ENCODE results near the gene NOXO1.
"Not testable (repeated sequence)": the region's sequence is repeated elsewhere in the genome, so short reads cannot be mapped to it uniquely, and the experiment has no call there.

Gene NOXO1

GRCh38 chr16:1981398-1981836, at the start of gene NOXO1:
TSS of gene NOXO1 (minus strand) at chr16:1981469. CDS start at chr16:1981179, 290 bp downstream.
- no peak for DNase-seq

GRCh38 chr16:2030036-2030435, 48.8 kb upstream of the NOXO1 start:
- DNase-seq: no peak

- DNase-seq: no peak
Observed at GRCh38 chr16:2029350-2029749, 48.1 kb upstream of the NOXO1 start.

GRCh38 chr16:2028620-2029220, 47.5 kb upstream of the NOXO1 start:
- DNase-seq: no peak

- DNase-seq: no peak
Observed at GRCh38 chr16:2028146-2028545, 46.9 kb upstream of the NOXO1 start.

GRCh38 chr16:2027024-2028010, 46.0 kb upstream of the NOXO1 start:
- DNase-seq: peak; percentile 26

GRCh38 chr16:2026461-2027023, 45.3 kb upstream of the NOXO1 start, which contains the start of gene NHERF2:
TSS of gene NHERF2 (plus strand) at chr16:2026902. CDS start at chr16:2027006, 104 bp downstream.
- DNase-seq: no peak

- DNase-seq: no peak
Observed at GRCh38 chr16:2025878-2026460, 44.7 kb upstream of the NOXO1 start.

- no peak for DNase-seq
Observed at GRCh38 chr16:2025251-2025650, 44.0 kb upstream of the NOXO1 start.

GRCh38 chr16:2024032-2024420, 42.8 kb upstream of the NOXO1 start:
- DNase-seq: no peak

GRCh38 chr16:2023092-2024031, 42.1 kb upstream of the NOXO1 start:
- DNase-seq: peak; percentile 91

GRCh38 chr16:2022723-2023091, 41.4 kb upstream of the NOXO1 start:
- DNase-seq: no peak

- no peak for DNase-seq
Observed at GRCh38 chr16:2019921-2020831, 38.9 kb upstream of the NOXO1 start.

- DNase-seq: no peak
Observed at GRCh38 chr16:2019518-2019920, 38.2 kb upstream of the NOXO1 start, which contains the start of gene NPW. TSS of gene NPW (plus strand) at chr16:2019785.

GRCh38 chr16:2016407-2016922, 35.2 kb upstream of the NOXO1 start:
- DNase-seq: no peak

- DNase-seq: no peak
Observed at GRCh38 chr16:2015947-2016208, 34.6 kb upstream of the NOXO1 start.

GRCh38 chr16:2015117-2015946, 34.1 kb upstream of the NOXO1 start:
- peak; percentile 50 for DNase-seq

GRCh38 chr16:2013527-2013926, 32.3 kb upstream of the NOXO1 start:
- no peak for DNase-seq

GRCh38 chr16:2011726-2012125, 30.5 kb upstream of the NOXO1 start:
- DNase-seq: not testable (repeated sequence)
